WI38 (cell line): ENCODE results near the gene SINHCAF.
"Not testable (repeated sequence)": the region's sequence is repeated elsewhere in the genome, so short reads cannot be mapped to it uniquely, and the experiment has no call there.

Experiments used
- H3K4me3 ChIP-seq: 2 replicates; pipeline ENCODE4 v1.5.1; 2011; ENCODE audit warnings: low read depth, mild to moderate bottlenecking, control low read depth, low read length
- CTCF ChIP-seq: IDR thresholded peaks from 2 replicates; pipeline ENCODE4 v1.5.1; 2012; ENCODE audit warnings: low read depth, mild to moderate bottlenecking, control low read depth, low read length

The SINHCAF gene

GRCh38 chr12:31275491-31275890 lies 50.5 kb downstream of the SINHCAF start:
- H3K4me3 ChIP-seq = no peak overlapping the region

GRCh38 chr12:31274520-31275300 lies 51.2 kb downstream of the SINHCAF start:
- no peak for TF ChIP-seq CTCF

More at GRCh38 chr12:31275491-31275890, 50.5 kb downstream of the SINHCAF start:
- no peak for TF ChIP-seq CTCF

GRCh38 chr12:31273794-31274193 lies 52.2 kb downstream of the SINHCAF start:
- not testable (repeated sequence) for H3K4me3 ChIP-seq

More at GRCh38 chr12:31274520-31275300, 51.2 kb downstream of the SINHCAF start:
- no peak overlapping the region for H3K4me3 ChIP-seq

GRCh38 chr12:31272607-31273225 lies 53.2 kb downstream of the SINHCAF start:
- H3K4me3 ChIP-seq = no peak overlapping the region
- TF ChIP-seq CTCF = no peak

GRCh38 chr12:31267966-31268365 lies 58.0 kb downstream of the SINHCAF start:
- TF ChIP-seq CTCF = no peak
- H3K4me3 ChIP-seq = no peak overlapping the region

GRCh38 chr12:31265722-31266121 lies 60.2 kb downstream of the SINHCAF start:
- no peak overlapping the region for H3K4me3 ChIP-seq
- TF ChIP-seq CTCF = no peak

GRCh38 chr12:31263661-31264060 lies 62.3 kb downstream of the SINHCAF start:
- no peak for TF ChIP-seq CTCF
- H3K4me3 ChIP-seq = no peak overlapping the region

- TF ChIP-seq CTCF = no peak
Observed at GRCh38 chr12:31261744-31262143, 64.2 kb downstream of the SINHCAF start.

More at GRCh38 chr12:31261744-31262143, 64.2 kb downstream of the SINHCAF start:
- H3K4me3 ChIP-seq = no peak overlapping the region
